Muscle of back (tissue), 11 donors: ENCODE data around the gene CDKN1C. TPM values are rescaled to one million over a fixed set of nuclear protein-coding genes. Genes with fewer than 3 reads are reported as not detected.

Experiments
- DNase-seq, 3 donors: peaks; one replicate each; pipeline versions ENCODE4 v3.0.0 to v3.0.0-alpha.2; 2013
- polyA plus RNA-seq, 10 donors: library from polyadenylated mRNA; unstranded; fragments of 120-200 nt; gene quantifications; one replicate each; pipeline ENCODE4 v1.2.1, GENCODE V29; 2013; ENCODE audit not compliant: insufficient read length in 10 of 10

Gene CDKN1C
- polyA plus RNA-seq, 10 donors, result 135 to 206 (median 171) TPM

DNA sequence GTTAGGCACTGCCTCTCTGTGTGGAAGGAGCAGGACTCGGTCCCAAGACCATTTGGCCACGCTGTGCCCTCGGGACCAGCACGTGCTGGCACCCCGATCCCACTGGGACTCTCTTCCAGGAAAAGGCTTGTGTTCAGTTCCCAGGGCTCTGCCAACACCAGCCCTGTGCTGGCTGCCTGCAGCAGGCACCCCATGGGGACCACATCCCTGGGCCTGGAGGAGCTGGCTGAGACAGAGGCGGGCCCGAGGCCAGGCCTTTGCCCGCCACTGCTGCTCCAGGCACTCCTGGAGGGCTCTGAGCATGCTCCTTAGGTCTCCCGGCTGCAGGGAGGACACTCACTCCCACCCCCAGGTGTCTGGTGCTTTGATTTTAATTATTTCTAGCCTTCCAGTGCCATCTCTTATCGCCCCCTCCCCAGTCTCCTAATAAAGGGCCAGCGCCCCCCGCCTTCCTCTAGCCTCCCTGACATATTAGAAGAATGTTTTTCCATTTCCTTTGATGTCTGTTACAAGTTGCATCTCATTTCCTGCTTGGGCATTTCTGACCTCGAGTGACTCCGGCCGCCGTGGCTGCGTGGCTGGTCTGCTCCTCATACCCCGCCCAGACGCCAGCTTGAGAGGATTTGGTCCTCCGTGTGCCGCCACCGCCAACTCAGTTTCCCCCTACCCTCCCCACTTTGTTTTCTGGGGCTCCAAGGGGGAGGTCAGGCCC lies 14.4 kb downstream of the CDKN1C start:
- no peak for DNase-seq

GRCh38 chr11:2870460-2870859 lies 15.1 kb downstream of the CDKN1C start:
- no peak for DNase-seq

DNA sequence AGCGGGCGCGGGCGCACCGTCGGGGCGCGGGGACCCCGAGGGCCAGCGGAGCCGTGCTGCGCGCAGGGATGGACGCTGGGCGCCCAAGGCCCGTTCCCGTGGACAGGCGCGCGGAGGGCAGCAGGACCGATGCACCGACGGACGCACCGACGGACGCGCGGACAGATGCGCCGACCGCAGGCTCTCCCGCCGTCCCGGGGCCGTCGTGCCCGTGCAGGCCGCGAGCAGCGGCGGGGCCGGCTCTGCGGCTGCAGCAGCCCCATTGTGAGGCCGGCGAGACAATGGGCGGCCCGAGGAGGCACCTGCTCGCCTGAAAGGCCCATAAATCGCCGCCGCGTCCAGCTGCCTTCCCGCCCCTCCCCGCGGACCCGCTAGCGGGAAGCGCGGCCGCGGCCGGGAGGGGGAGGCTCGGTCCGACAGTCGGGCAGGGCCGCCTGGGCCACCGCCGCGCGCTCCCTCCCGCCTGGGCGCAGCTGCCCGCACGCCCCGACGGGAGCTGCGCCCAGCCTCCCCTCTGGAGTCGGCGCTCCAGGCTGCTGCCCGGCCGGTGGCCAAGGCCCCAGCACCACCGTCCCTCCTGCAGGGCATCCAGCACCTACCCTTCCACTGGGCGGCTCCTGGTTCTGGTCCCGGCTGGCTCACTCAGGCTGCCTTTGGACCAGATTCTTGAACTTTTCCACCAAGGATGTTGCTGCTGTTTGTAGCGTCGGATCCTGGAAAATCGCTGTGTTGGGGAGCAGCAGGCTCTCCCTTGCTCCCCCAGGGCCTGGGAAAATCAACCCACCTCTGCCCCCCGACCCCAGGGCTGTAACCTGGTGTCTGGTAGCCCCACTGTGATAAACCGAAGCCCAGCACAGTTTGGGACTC lies 15.8 kb downstream of the CDKN1C start:
- DNase-seq, result peak in 1 of 3 donors; percentile 62

- no peak for DNase-seq
Observed at GRCh38 chr11:2869134-2869526, 16.4 kb downstream of the CDKN1C start.

DNA sequence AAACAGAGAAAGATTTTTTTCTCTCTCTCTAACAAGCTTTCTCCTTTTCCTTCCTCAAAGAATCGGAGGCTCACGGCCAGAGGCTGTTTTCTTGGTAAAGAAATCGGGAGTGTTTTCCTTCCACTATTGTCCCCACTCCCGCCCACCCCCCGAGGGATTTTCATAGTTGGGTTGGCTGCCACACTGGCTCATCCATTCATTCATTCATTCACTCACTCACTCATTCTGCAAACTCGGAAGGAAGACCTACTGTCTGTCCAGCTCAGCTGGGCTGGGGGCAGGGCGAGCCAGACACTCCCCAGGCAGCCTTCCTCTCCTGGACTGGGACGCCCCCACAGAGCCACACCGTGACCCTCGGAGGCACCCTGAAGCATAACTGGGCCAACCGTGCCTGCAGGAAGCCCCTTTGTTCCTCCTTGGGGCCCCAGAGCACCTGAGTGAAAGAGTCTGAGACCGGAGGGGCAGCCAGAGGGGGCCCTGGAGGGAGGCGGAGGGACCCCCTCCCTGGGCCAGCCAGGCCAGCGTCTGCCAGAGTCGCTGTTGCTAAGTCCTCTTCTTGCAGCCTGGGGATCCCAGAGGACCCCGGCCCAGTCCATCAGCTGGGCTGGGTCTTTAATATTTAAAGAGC lies 17.0 kb downstream of the CDKN1C start:
- DNase-seq, result peak in 1 of 3 donors; percentile 50

- DNase-seq, result peak in 1 of 3 donors; percentile 61
Observed at GRCh38 chr11:2867722-2868505, 17.7 kb downstream of the CDKN1C start.

GRCh38 chr11:2867142-2867541 lies 18.4 kb downstream of the CDKN1C start:
- no peak for DNase-seq

DNA sequence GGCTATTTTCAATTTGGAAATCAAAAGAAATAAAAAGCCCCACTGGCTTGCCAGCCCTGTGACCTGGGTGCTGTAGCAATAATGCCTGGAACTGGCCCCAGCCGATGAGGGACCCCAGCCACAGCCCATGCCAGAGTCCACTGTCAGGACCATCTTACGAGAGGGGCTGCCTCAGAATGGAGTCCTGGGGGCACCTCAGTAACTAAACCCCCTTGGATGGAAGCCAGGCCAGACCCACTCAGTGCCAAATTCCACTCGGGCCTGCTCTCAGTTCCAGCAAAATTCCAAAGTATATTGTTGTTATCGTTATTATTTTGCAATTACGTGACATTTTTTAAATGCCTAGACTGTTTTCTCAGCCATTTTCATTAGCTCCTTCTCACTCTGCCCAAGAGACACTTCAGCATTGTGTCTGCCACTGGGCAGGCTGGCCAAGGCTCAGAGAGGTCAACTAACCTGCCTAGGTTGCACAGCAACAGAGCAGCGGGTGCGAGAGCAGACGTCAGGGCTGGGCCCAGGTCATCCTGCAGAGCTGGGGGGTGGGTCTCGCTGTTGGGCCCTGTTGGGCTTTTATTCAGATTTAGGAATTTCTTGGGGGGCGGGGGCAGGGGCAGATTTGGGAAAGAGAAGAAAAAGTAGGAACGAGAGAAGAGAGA lies 19.5 kb downstream of the CDKN1C start:
- no peak for DNase-seq

DNA sequence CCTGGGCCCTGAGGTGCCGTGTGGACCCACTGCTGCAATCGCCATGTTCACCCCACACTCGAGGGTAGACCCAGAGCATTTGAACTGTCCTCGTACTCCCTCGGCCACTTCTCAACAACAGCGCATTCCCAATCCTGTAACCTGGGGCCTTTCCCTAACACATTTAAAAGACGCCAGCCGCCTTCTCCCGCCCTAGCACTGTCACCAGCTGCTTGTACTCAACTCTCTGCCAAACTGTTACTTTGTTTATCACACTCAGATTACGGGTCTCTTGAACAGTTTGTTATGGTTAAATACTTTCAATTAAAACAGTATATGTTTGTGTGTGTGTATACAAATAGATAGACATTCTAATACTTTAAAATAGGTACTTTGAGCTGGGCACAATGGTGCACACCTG lies 20.7 kb downstream of the CDKN1C start:
- no peak for DNase-seq

DNA sequence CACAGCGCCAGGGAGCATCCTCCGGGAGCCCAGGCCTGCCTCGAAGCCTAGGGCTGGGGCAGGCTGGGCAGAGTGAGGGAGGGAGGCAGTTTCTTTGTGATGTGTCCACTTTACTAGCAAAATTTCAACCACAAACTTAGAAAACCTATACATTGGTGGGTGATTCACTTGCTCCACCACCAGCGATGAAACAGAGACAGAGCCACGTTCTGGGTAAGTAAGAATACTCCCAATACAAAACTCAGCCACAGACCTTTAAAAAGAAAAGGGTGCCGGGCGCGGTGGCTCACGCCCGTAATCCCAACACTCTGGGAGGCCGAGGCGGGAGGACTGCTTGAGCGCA lies 22.3 kb downstream of the CDKN1C start:
- no peak for DNase-seq

DNA sequence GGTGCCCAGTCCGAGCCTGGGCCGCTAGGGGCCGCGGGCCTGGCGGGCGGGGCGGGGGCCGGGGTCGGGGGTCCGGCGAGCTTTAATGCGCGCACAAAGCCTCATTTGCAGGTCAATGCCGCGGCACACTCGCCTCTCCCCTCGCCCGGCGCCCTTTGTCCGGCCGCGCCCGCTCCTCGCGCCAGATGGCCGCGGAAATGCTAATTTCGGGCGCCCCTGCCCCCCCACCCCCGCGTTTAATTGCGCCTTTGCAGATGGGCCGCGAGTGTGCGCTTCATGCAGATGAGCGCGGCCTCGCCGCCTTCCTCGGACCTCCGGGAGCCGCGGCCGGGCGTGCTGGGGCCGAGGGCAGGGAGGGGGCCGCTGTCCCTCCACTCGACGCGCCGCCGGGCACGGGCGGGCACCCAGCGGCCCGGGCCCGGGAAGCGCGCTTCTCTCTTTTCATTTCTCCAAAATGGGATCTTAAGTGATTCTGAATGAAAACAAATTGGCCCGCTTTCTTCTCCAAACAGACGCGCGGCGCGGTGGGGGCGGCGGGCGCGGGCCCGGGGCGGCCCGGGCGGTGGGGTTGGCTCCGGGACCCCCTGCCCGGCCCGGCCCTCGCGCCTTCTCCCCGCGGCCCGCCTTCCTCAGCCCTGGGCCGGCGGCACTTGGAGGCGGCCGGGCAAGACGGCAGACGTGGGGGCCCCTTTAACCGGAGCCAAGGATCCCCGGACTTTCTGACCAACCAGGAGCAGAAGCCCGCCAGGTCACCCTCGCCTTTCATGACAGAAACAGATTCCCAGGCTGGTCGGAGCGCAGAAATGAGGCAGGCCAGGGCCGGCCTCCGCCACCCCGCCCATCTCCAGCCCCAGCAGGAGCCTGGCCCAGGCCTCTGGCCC lies 22.9 kb downstream of the CDKN1C start:
- DNase-seq, result peak in 1 of 3 donors; percentile 45

DNA sequence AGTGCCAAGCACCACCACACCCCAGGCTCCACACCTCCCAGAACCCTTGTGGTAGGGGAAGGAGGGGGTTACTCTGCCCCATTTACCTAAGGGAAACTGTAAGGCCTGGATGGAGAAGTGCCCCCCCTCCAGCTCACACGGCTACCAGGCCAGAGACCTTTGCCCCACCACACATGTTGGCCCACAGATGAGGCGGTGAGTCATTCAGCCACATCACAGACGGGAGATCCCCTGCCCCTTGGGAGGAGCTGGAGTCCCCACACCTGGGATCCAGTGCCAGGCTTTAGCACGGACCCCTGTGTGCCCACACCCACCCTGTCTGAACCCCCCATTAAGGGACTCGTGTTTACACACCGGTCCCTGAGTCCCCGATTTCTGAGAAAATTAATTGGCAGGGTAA lies 24.9 kb downstream of the CDKN1C start:
- no peak for DNase-seq

- DNase-seq, result no peak
Observed at GRCh38 chr11:2859699-2860037, 25.9 kb downstream of the CDKN1C start.

DNA sequence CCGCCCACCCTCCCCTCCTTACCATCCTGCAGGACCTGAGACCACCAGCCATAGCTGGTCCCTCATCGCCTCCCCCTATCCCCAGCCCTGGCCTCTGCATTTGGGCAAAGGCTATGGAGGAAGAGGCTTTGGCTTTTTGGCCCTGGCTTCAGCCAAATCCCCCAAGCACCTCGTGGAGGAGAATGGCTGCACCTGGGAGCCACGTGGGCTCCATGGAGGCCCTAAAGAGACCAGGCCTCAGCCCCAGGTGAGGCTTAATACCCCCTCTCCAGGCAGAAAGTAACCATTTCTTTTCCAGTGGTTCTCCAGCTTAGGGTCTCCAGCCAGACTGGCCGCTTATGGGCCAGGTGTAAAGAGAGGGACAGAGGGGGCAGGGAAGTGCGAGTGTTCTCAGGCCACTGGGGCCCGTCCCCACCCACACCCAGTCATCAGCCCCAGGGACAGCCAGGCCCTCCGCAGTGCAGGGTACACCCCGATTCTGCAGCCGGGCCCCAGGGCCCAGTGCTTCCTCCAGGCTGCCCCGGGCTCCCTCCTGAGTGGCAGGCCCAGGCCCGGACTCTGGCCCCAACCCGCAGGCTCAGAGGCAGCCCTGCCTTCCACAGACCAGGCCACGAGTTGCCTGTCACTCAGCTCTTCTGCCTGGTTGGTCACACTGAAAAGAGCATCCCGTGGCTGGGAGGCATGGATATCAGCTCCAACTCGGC lies 26.4 kb downstream of the CDKN1C start:
- no peak for DNase-seq

DNA sequence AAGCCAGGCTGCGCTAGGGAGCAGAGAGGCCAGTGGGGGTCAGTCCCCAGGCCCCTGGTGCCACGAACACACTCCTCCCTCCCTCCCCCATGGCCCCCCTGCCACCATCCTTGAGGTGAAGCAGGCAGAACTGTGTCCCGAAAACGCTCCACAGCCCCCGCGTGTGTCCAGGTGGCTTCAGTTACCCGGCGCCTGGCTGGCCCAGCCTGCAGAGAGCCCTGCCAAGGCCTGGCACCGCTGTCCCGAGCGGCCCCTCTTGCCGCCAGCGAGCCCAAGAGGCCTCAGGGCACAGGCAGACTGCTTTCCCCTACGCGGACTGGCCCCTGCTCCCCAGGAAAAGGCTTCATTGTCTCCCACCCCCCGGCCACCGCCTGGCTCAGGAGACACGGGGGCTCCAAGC lies 27.7 kb downstream of the CDKN1C start:
- no peak for DNase-seq

- no peak for DNase-seq
Observed at GRCh38 chr11:2857276-2857675, 28.3 kb downstream of the CDKN1C start.

DNA sequence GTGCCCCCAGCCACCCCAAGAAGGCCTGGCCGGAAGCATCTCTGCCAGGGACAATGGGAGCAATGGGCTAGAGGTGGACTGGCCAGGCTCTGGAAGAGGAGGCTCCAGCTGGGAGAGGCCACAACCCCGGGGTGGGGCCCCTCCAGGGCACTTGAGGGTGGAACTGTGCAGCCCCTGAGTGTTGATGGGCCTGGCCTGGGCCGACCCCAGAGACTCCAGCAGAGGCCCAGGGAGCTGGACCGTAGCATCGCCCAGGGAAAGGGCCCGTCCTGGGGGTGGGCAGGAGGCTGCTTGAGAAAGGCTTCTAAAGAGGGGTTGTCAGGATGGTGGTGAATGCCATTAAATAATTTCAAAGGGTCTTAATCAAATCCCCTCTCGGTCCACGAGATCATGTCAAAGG lies 30.4 kb downstream of the CDKN1C start:
- DNase-seq, result no peak

- DNase-seq, result no peak
Observed at GRCh38 chr11:2853997-2854560, 31.5 kb downstream of the CDKN1C start.

- no peak for DNase-seq
Observed at GRCh38 chr11:2853401-2853800, 32.2 kb downstream of the CDKN1C start.
